Ramos (cell line): Measurements from ENCODE around the gene CHIA.
"Not testable (repeated sequence)": the region's sequence is repeated elsewhere in the genome, so short reads cannot be mapped to it uniquely, and the experiment has no call there.

Experiments
- in situ Hi-C: fragments of 300-500 bp; cut with MboI; formaldehyde crosslinking; loops from one replicate; pipeline ENCODE4 v1.14.3; 2022; ENCODE audit warnings: low sequenced_read_pairs; ENCODE audit not compliant: unreplicated experiment

The CHIA gene

DNA sequence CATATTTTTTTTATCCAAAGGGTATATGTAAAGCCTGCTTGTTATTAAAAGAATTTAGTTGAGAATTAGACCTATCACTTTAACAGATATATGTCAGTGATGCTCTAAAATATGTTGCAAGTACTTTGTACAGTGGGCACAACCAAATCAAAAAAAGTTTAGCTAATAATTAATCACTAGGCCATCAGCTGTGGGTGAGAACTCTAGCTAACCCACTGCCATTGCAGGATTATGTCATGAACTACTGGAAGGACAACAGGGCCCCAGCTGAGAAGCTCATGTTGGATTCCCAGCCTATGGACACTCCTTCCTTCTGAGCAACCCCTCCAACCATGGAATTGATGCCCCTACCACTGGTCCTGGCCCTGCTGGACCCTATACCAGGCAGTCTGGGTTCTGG lies 6.8 kb upstream of the CHIA start:
- in situ Hi-C loops = no loop called here

DNA sequence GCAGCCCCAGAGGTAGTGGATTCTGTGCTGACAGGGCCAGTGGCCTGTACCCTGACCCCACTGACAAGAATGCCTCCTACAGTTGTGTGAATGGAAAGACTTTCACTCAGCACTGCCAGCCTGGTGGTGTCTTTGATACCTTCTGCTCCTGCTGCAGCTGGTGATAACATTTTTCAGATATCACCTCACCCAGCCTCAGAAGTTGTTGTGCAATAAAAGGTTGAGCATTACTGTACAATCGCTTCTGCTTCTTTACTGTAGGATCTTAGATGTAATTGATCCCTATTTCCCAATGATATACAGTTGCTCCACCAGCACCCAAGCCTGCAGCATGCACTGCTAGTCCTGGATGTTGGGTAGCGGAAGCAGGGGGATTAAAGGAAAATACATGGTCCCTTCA lies 4.8 kb upstream of the CHIA start:
- in situ Hi-C loops = no loop called here

DNA sequence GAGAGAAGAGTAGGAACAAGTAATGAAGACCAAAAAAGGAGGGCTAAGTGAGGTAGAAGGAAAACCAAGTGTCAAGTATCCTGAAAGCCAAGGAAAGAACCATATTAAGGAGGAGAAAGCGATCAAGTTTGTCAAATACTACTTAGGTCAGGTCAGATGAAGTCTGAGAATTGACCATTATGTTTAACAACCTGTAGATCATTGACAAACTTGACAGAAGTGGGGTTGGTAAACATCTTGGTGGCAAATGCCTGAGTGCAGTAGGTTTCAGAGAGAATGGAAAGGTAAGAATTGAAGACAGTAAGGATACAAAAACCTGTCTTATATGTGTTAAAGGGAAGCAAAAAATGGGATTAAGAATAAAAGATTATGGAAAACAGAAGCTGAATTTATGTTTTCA lies 3.7 kb upstream of the CHIA start:
- in situ Hi-C loops = no loop called here

DNA sequence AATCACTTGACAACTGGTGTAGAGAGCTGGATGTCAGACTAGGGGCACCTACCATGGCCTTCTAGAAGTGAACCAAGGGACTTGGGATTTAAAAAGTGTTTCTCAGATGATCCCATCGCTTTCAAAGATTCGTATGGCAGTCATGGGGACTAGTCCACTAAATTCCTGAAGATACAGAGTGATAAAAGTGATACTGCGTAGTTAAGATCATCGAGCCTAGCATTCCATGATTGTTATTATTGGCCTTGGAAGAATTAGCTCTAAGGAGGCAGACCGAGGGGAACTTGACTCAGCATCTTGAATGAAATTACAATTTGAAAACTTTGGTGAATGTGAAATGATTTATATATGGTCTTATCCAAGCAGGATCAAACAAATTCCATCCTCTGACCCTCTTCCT lies 1.3 kb upstream of the CHIA start:
- in situ Hi-C loops = no loop called here

DNA sequence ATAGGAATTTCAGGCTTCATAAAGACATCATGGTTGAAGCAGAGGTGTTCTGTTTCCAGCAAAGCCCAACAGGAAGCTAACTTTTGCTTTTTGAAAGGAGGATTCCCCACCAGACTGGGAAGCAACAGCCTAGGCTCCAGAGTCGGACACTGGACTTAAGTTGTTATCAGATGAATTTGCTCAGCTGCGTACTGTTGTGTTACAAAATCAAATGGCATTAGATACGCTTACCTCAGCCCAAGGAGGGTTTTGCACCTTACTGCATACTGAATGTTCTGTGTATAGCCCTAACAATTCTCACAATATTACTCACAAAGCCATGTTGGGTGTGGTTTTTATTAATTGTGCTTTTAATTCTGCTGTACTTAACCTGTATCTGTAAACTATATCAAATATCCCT lies 547 bp upstream of the CHIA start:
- in situ Hi-C loops = no loop called here

DNA sequence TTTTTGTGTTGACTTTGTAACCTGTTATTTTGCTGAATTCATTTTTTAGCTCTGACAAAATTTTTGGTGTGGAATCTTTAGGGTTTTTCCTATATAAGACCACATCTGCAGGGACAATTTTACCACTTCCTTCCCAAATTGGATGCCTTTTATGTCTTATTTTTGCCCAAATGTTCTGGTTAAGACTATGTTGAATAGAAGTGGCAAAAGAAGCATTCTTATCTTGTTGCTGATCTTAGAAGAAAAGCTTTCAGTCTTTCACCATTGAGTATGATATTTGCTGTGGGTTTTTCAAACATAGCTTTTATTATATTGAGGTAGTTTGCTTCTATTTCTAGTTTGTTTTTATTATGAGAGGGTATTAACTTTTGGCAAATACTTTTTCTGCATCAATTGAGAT lies 3.7 kb downstream of the CHIA start:
- in situ Hi-C loops = no loop called here

DNA sequence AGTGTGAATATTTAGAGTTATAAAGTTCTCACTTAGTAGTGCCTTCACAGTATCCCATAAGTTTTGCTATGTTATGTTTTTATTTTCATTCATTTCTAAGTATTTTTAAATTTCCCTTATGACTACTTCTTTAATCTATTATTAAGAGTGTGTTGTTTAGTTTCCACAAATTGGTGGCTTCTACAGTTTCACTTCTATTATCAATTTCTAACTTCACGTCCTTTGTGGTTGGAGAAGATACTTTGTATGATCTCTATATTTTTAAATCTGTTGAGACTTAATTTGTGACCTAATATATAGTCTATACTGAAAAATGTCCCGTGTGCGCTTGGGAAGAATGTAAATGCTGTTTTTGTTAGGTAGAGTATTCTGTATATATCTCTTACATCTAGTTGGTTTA lies 11.7 kb downstream of the CHIA start:
- in situ Hi-C loops = no loop called here

DNA sequence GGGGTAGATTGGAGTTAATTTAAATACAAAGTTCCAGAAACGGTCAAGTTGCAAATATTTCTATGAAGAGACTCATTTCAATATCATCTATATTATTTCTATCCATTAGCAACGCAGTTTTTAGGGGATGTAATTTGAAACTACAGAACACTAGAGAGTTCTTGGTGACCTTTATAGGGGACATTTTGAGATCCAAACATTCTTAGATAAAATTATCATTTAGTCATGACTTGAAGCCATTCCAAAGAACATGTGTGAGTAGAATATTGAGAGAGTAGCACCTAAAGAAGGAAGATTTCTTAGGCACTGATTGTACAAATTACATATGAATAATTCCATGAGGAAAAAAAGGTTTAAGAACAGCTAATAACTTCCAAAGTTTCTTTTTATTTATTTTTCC lies 19.0 kb downstream of the CHIA start:
- in situ Hi-C loops = no loop called here

DNA sequence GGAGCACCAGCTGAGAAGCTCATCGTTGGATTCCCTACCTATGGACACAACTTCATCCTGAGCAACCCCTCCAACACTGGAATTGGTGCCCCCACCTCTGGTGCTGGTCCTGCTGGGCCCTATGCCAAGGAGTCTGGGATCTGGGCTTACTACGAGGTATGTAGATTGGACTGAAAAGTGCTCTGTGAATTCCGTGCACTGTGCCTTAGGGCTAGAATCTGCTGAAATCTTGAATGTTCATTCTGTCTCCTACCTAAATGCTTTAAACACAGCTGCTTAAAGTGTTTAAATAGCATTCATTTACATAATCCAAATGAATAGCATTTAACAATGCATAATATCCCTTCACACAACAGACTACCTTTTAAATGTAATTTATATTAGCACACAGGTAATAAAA lies 27.9 kb downstream of the CHIA start:
- in situ Hi-C loops = no loop called here

DNA sequence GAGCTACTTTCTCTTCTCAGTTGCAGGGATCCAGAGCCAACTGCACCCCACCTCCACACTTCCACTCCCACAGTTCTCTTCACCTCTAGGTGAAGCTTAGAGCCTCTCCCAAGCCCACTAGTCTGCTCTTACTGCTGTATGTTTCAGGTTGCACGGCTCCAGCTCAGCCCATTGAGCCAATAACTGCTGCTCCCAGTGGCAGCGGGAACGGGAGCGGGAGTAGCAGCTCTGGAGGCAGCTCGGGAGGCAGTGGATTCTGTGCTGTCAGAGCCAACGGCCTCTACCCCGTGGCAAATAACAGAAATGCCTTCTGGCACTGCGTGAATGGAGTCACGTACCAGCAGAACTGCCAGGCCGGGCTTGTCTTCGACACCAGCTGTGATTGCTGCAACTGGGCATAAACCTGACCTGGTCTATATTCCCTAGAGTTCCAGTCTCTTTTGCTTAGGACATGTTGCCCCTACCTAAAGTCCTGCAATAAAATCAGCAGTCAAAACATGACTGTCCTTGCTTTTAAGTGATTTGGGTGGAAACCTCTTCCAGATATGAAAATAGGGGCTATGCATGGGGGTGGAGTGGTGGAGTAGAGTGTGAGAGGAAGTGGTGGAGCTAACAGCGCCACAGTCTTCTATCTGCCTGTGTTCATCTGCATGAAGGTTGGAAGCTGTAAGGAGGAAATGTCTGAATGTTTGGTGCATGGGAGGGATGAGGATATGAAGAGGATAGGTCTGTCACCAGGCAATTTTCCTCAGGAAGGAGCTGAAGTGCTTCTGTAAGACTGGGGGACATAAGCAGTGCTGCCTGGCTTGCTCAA lies 29.6 kb downstream of the CHIA start:
- in situ Hi-C loops = no loop called here

DNA sequence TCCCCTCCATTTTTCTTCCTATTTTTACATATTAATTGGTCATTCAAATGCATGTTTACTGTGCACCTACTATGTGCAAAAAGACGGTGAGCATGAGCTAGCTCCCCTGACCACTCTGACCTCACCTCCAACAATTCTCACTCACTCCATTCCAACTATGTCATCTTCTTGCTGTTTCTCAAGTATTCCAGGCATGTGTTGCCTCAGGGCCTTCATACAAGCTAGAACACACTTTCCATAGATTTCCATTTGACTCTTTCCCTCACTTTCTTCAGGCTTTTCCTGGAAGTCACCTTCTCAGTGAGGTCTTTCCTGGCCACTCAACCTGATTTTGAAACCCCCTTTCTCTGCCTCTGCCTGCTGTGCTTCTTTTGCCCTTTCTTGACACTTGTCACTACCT lies 32.6 kb downstream of the CHIA start:
- in situ Hi-C loops = no loop called here

DNA sequence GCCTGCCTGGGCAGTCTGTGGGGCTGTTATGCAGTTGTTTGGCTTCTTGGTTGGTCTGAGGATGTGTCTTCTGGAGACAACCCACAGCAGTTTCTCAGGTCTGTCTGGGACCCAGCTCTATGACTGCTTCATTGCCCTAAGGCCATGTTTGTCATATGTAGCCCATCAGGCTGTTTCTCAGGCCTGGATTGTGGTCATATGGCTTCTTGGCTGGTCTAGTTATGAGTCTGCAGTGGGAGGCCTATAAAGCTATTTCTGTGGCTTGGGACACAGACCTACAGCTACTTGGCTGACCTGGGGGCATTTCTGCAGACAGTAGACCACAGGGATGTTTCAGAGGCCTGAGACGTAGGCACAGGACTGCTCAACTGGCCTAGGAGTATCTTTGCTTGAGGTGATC lies 41.5 kb downstream of the CHIA start:
- in situ Hi-C loops = no loop called here

DNA sequence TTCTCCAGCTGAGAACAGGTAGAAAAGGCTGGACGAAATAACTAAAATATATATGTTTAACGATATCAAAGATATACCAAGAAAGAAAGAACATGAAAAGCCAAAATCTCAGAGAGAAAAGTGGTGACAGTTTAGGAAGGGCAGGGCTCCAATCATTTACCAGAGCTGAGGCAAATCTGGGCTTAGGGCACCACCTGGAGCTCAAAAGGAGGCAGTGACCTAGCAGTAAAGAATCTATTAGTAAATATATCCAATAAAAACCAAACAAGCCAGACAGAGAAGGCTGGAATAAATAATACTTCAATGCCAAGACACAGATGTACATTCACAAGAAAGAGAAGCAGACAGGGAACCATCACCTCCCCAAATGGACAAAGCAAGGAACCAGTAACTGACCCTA lies 43.5 kb downstream of the CHIA start:
- in situ Hi-C loops = no loop called here

DNA sequence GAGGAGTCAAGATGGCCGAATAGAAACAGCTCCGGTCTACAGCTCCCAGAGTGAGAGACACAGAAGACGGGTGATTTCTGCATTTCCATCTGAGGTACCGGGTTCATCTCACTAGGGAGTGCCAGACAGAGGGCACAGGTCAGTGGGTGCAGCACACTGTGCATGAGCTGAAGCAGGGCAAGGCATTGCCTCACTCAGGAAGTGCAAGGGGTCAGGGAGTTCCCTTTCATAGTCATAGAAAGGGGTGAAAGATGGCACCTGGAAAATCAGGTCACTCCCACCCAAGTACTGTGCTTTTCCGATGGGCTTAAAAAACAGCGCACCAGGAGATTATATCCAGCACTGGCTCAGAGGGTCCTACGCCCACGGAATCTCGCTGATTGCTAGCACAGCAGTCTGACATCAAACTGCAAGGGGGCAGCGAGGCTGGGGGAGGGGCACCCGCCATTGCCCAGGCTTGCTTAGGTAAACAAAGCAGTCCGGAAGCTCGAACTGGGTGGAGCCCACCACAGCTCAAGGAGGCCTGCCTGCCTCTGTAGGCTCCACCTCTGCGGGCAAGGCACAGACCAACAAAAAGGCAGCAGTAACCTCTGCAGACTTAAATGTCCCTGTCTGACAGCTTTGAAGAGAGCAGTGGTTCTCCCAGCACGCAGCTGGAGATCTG lies 44.7 kb downstream of the CHIA start:
- in situ Hi-C loops = not testable (repeated sequence)

DNA sequence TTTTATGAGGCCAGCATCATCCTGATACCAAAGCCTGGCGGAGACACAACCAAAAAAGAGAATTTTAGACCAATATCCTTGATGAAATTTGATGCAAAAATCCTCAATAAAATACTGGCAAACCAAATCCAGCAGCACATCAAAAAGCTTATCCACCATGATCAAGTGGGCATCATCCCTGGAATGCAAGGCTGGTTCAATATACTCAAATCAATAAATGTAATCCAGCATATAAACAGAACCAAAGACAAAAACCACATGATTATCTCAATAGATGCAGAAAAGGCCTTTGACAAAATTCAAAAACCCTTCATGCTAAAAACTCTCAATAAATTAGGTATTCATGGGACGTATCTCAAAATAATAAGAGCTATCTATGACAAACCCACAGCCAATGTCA lies 48.2 kb downstream of the CHIA start:
- in situ Hi-C loops = not testable (repeated sequence)

DNA sequence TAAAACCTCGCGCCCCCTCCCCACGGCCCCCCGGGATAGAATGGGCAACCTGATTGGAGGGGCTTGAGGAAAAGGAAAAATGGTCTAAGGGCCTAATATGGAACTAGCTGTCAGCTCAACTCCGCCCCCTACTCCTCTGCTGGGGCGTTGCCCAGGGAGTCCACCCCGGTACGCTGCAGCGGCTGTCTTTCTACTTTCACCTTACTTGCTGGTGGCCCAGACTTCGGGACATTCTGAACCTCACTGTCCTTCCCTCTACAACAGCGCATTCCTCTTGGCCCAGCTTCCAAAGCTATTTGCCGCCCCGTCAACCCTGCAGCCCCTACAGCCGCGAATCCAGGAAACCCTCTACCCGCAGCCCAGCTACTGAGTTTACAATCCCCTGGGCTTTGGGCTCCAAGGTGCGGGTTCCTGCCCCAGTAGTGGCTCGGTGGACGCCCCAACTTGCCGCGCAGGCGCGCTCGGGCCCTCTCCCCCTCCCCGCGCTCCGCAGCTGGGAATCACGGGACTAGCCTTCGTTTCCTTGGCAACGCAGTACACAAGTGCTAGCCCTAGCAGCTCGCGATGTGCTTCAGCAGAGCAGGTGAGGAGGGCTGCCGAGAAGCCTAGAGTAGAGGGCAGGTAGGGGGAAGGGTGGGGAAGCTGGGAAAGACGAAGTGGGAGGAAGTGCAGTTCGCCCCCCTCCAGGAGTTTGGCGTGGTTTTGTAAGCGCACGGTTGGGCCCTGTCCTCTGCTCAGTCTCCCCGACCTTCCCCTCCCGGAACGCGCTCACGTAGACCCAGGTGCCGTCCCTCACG lies 55.6 kb downstream of the CHIA start:
- in situ Hi-C loops = no loop called here

DNA sequence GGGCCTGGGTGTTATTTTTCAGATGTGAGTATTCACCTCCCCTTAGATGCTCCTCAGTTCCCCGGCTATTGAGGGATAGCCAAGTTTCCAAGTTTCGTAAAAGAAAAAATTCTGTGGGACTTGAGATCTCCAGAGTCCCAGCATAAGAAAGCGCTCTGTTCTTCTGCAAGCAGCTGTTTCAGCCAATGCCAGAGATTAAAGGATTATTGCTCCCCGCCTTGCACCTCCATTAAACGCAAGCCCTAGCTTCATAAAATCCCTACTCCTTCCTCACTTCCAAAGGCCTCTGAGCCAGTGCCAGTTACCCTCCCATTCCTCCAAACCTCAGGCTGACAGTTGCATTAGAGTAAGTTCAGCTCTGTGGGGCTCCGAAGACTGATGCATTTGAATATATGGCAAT lies 56.4 kb downstream of the CHIA start:
- in situ Hi-C loops = no loop called here

DNA sequence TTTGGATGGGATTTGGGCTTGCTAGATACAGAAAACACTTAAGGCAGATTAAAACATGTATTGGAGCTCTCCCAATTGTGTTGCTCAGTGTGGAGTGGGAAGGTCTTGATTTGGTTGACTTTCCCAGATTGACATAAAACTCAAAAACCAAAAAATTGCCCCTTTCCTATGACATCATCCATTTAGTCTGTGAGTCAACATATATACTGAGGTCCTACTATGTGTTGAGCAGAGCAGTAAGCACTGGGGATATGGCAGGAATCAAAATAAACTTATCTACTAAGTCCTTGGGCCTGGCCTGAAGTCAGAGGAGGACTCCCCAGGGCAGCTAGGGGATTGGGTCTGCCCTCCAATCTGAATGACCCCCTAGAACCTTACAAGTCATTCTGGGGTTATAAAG lies 61.0 kb downstream of the CHIA start:
- in situ Hi-C loops = no loop called here

DNA sequence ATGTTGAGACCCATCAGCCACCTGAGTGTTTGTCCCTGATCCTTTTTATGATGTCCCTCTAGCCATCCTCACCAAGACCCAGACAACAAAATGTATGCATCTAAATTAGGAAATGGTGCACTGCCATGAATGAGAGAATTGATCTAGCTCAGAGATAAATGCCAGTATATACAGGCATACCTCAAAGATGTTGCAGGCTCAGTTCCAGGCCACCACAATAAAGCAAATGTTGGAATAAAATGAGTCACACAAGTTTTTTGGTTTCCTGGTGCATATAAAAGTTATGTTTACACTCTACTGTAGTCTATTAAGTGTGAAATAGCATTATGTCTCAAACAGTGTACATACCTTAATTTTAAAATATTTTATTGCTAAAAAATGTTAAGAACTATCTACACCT lies 63.9 kb downstream of the CHIA start:
- in situ Hi-C loops = no loop called here

DNA sequence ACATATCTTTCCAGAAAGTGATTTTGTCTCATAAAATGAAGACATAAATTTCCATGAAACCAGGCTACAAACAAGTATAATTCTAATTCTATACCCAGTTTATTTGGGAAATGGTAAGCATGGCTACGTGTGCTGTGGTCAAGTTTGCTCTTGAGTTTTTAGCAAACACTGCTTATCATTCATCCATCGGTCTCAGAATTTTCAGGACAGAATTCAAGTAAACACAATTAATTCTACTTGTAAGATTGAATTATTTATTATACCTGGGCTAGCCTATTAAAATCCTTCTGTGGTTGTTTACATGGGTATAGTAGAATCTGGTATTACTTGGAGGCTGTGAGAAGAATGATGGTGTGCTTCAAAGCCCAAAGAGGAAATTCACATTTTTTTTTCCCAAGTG lies 68.3 kb downstream of the CHIA start:
- in situ Hi-C loops = no loop called here

DNA sequence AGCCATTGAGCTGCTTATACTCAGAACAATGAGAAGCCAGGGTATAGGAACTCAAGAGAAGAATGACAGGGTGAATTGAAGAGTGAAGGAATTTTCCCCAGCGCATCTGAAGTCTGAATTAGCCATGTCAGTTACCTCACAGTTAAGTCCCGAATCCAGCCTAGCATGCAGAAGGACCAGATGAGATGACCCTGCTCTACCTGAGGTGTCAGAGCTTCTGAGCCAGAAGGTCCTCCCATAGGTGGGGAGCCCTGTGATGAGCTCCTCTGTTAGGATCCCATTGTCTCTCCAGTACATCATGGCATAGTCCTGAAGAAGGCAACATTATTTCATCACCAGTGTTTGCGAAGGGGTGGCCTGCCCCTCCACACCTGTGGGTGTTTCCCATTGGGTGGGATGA lies 68.7 kb downstream of the CHIA start:
- in situ Hi-C loops = no loop called here
